Spleen (tissue), 11 donors: Measurements from ENCODE around the gene SPATS2L. TPM values are rescaled to one million over a fixed set of nuclear protein-coding genes. Genes with fewer than 3 reads are reported as not detected.

Experiments used
- DNase-seq: peaks from one replicate; pipeline ENCODE4 v3.0.0-alpha.2; 2020
- H3K27ac ChIP-seq, 8 donors: fragments of 200-600 bp; sonication (generic) in 7 of 8; 1 replicate in 4 of 8; 2 replicates in 4 of 8; pipeline versions ENCODE4 v1.5.0 to v1.8.0; 2016 to 2021; ENCODE audit warnings: inconsistent platforms in 4 of 8, mild to moderate bottlenecking in 4 of 8, moderate library complexity in 1 of 8
- H3K27me3 ChIP-seq, 7 donors: fragments of 200-600 bp; sonication (generic) in 6 of 7; replicated peaks in 1 of 7; 1 replicate in 4 of 7; 2 replicates in 3 of 7; pipeline versions ENCODE4 v1.5.0 to v1.8.0; 2016 to 2021; ENCODE audit warnings: inconsistent platforms in 3 of 7, mild to moderate bottlenecking in 1 of 7
- H3K36me3 ChIP-seq, 6 donors: fragments of 200-600 bp; sonication (generic) in 5 of 6; 1 replicate in 4 of 6; 2 replicates in 2 of 6; pipeline versions ENCODE4 v1.5.0 to v1.8.0; 2016 to 2021; ENCODE audit warnings: inconsistent platforms in 2 of 6
- H3K4me1 ChIP-seq, 6 donors: fragments of 200-600 bp; sonication (generic) in 5 of 6; 1 replicate in 3 of 6; 2 replicates in 3 of 6; pipeline versions ENCODE4 v1.5.0 to v1.8.0; 2016 to 2021; ENCODE audit warnings: inconsistent platforms in 3 of 6
- H3K4me3 ChIP-seq, 8 donors: fragments of 200-600 bp; sonication (generic) in 7 of 8; 1 replicate in 4 of 8; 2 replicates in 4 of 8; pipeline versions ENCODE4 v1.5.0 to v1.8.0; 2016 to 2021; ENCODE audit warnings: inconsistent platforms in 4 of 8, mild to moderate bottlenecking in 4 of 8, moderate library complexity in 2 of 8
- H3K9me3 ChIP-seq, 8 donors: fragments of 200-600 bp; sonication (generic) in 7 of 8; 1 replicate in 4 of 8; 2 replicates in 4 of 8; pipeline versions ENCODE4 v1.5.0 to v1.8.0; 2016 to 2021; ENCODE audit warnings: inconsistent platforms in 4 of 8
- CTCF ChIP-seq, 11 experiments: fragments of 200-600 bp in 7 of 11; fragments of 450-650 bp in 4 of 11; sonication (generic) in 4 of 11; IDR thresholded peaks in 8 of 11; conservative IDR thresholded peaks in 3 of 11; 1 replicate in 7 of 11; 2 replicates in 4 of 11; pipeline versions ENCODE4 v1.4.0 to v1.8.0; 2016 to 2021; ENCODE audit warnings: antibody characterized with exemption in 11 of 11, inconsistent platforms in 4 of 11, mild to moderate bottlenecking in 1 of 11
- POLR2A ChIP-seq, 3 donors: fragments of 450-650 bp; IDR thresholded peaks; one replicate each; pipeline ENCODE4 v1.5.1; 2017; ENCODE audit warnings: antibody characterized with exemption in 3 of 3, mild to moderate bottlenecking in 1 of 3
- POLR2AphosphoS5 ChIP-seq, 3 donors: sonication (generic); formaldehyde crosslinking; IDR thresholded peaks; one replicate each; pipeline ENCODE4 v1.5.1; 2017; ENCODE audit warnings: antibody characterized with exemption in 3 of 3
- WGBS, 5 donors: extraction: QIAGEN DNeasy Blood & Tissue Kit in 3 of 5; methylation state at CpG; one replicate each; pipeline versions ENCODE4 v1.1.5 to v1.1.7; 2013 to 2018; 5-methylcytosine and 5-hydroxymethylcytosine counted together
- intact Hi-C: fragments of 100-400 bp; cut with DNase I; formaldehyde crosslinking; loops from one replicate; pipeline ENCODE4 v1.15.0; 2023; ENCODE audit warnings: low total_unique reads
- polyA plus RNA-seq, 3 donors: library from polyadenylated mRNA; stranded (reverse); fragments of 200-250 nt; gene quantifications; one replicate each; pipeline ENCODE4 v1.2.1, GENCODE V29; 2013
- total RNA-seq, 7 donors: library from RNA; depleted of rRNA in 3 of 7; stranded (reverse); fragments of >200 nt in 3 of 7; fragmentation: NEBNext Ultra II Directional in 4 of 7; extraction: Animal tissue kit (Norgen Biotek cat#: 25700) in 4 of 7; gene quantifications; one replicate each; pipeline versions ENCODE4 v1.1.0 to v1.2.1, GENCODE V29; 2016 to 2021
- donor health status: healthy with polysubstance abuse.
- donor health status: DM: no; HTN: no; CAD: no; lungs with moderate emphysema.
- donor health status: DM: no; HTN: no; CAD: no.
- donor health status: Bipolar disorder and iron deficiency.
- donor health status: healthy.
- donor health status: DM: no; HTN: no; CAD: no.
- donor health status: DM: yes; HTN: yes; CAD: no.

Gene SPATS2L
- total and polyA plus RNA-seq, 10 donors = 9.5 to 84.7 (median 57.2) TPM

GRCh38 chr2:200296118-200296517, 10.4 kb upstream of the SPATS2L start:
- DNase-seq = no peak
- intact Hi-C loops = loop anchor here (10.0 kb wide), 1 partner anchor 291 kb away; no protein-coding TSS in a partner anchor
- TF ChIP-seq POLR2AphosphoS5 (IDR thresholded peaks at IDR 0.05) = no peak
- TF ChIP-seq CTCF (IDR thresholded peaks at IDR 0.05 in 8 of 11, conservative IDR thresholded peaks at IDR 0.05 in 3 of 11) = no peak
- 74 to 100% (median 91%) methylated on average over 1 of the region's 1 CpG for WGBS, 5 donors
- no peaks in the 10 kb centered on the region for H3K36me3 ChIP-seq
- H3K27me3 ChIP-seq = no peaks in the 10 kb centered on the region
- H3K27ac ChIP-seq = no peak overlapping the region
- no peaks in the 10 kb centered on the region for H3K4me1 ChIP-seq
- no peak overlapping the region for H3K4me3 ChIP-seq
- no peaks in the 10 kb centered on the region for H3K9me3 ChIP-seq

GRCh38 chr2:200297100-200297499, 9.4 kb upstream of the SPATS2L start:
- no peak overlapping the region for H3K27ac ChIP-seq
- WGBS, 5 donors = 80 to 93% (median 88%) methylated on average over 5 of the region's 5 CpGs
- no peaks in the 10 kb centered on the region for H3K4me1 ChIP-seq
- intact Hi-C loops = loop anchor here (10.0 kb wide), 1 partner anchor 292 kb away; no protein-coding TSS in a partner anchor
- H3K36me3 ChIP-seq = no peaks in the 10 kb centered on the region
- H3K27me3 ChIP-seq = no peaks in the 10 kb centered on the region
- no peak overlapping the region for H3K4me3 ChIP-seq
- no peak for TF ChIP-seq POLR2AphosphoS5 (IDR thresholded peaks at IDR 0.05)
- TF ChIP-seq POLR2A (IDR thresholded peaks at IDR 0.05) = no peak
- no peak for TF ChIP-seq CTCF (IDR thresholded peaks at IDR 0.05 in 8 of 11, conservative IDR thresholded peaks at IDR 0.05 in 3 of 11)
- DNase-seq = no peak
- H3K9me3 ChIP-seq = no peaks in the 10 kb centered on the region

DNA sequence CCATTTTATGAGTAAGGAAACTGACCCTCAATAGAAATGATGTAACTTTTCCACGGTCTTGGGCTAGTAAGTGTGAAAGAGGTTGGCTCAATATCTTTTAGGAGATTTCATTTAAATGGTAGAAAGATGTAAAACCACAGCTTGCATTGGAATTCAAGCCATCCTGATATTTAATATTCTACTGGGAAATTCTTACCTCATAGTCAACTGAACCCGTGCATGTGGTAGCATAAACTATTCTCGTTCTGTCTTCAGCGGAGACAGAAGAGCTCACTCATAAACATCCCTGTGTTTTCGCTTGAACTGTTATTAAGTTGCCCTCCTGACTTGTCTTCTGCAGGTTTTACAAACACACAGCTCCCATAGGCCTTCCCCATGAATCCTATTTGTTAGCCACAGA, 8.5 kb upstream of the SPATS2L start:
- WGBS, 5 donors = 89 to 94% (median 92%) methylated on average over 5 of the region's 5 CpGs
- Histone ChIP-seq H3K4me3 (no peak overlapping the region), H3K27ac (no peak overlapping the region), H3K9me3 (no peaks in the 10 kb centered on the region), H3K27me3 (no peaks in the 10 kb centered on the region), H3K4me1 (no peaks in the 10 kb centered on the region), H3K36me3 (no peaks in the 10 kb centered on the region)
- TF ChIP-seq POLR2AphosphoS5 (IDR thresholded peaks at IDR 0.05) = no peak
- no peak for TF ChIP-seq POLR2A (IDR thresholded peaks at IDR 0.05)
- no peak for TF ChIP-seq CTCF (IDR thresholded peaks at IDR 0.05 in 8 of 11, conservative IDR thresholded peaks at IDR 0.05 in 3 of 11)
- DNase-seq = no peak
- intact Hi-C loops = loop anchor here (10.0 kb wide), 1 partner anchor 293 kb away; no protein-coding TSS in a partner anchor

DNA sequence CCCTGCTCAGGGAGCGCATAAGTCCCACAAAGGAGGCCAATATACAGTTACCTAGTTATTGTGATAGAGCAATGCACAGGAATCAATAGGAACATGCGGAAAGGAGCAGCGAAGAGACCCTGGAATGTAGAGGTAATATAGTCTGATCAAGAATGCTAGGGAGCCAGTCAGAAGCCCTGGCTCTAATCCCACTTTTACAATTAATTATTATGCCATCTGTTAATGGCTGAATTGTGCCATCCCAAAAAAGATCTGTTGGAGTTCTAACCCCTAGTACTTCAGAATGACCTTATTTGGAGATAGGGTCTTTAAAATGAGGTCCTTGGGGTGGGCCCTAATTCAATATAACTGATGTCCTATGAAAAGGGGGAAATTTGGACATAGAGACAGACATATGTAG, 7.7 kb upstream of the SPATS2L start:
- intact Hi-C loops = loop anchor here (10.0 kb wide), 1 partner anchor 294 kb away; no protein-coding TSS in a partner anchor
- no peak for DNase-seq
- no peaks in the 10 kb centered on the region for H3K27me3 ChIP-seq
- no peaks in the 10 kb centered on the region for H3K36me3 ChIP-seq
- 94 to 97% (median 96%) methylated on average over 3 of the region's 3 CpGs for WGBS, 5 donors
- H3K27ac ChIP-seq = no peak overlapping the region
- no peaks in the 10 kb centered on the region for H3K9me3 ChIP-seq
- no peak for TF ChIP-seq CTCF (IDR thresholded peaks at IDR 0.05 in 8 of 11, conservative IDR thresholded peaks at IDR 0.05 in 3 of 11)
- TF ChIP-seq POLR2A (IDR thresholded peaks at IDR 0.05) = no peak
- TF ChIP-seq POLR2AphosphoS5 (IDR thresholded peaks at IDR 0.05) = no peak
- H3K4me3 ChIP-seq = no peak overlapping the region
- no peaks in the 10 kb centered on the region for H3K4me1 ChIP-seq
